GM12878 (cell line): ENCODE results near the gene LBX1. TPM values are rescaled to one million over a fixed set of nuclear protein-coding genes. Genes with fewer than 3 reads are reported as not detected.

Experiments
- ATAC-seq: fragments of 200-7000 bp; cut with Tn5 transposase; 3 replicates; pipeline ENCODE4 v1.9.1; 2020; ENCODE audit warnings: mild to moderate bottlenecking, moderate library complexity
- BruUV-seq: library from RNA; stranded (reverse); fragments of 400-500 nt; replicated peaks from 2 replicates; lab custom pipeline; 2021; lab: Mats Ljungman, UMichigan
- CTCF ChIA-PET: fragments of 300-600 bp; sonication (Branson Sonifier 250); formaldehyde crosslinking; extraction: SDS; loops from one replicate; lab custom pipeline; 2021; ENCODE audit warnings: inconsistent platforms; lab: Yijun Ruan, JAX
- POLR2A ChIA-PET: fragments of 350-600 bp; formaldehyde crosslinking; extraction: SDS; loops from one replicate; lab custom pipeline; 2021; ENCODE audit warnings: inconsistent platforms; lab: Charles Lee
- RAD21 ChIA-PET: fragments of 300-600 bp; sonication (Branson Sonifier 250); formaldehyde crosslinking; loops from one replicate; lab custom pipeline; 2023; ENCODE audit warnings: antibody characterized with exemption; ENCODE audit not compliant: unreplicated experiment; lab: Charles Lee
- SMC1A ChIA-PET: fragments of 300-600 bp; sonication (Branson Sonifier 250); formaldehyde crosslinking; loops from one replicate; lab custom pipeline; 2023; ENCODE audit not compliant: unreplicated experiment, uncharacterized antibody; lab: Charles Lee
- DNase-seq: peaks from one replicate; pipeline ENCODE4 v3.0.0-alpha.2; 2011; ENCODE audit warnings: low read depth, low spot score
- FAIRE-seq: peaks from 3 replicates; lab custom pipeline; 2011; peaks lifted over from hg19 to GRCh38; lab: Jason Lieb, UNC
- H2AFZ ChIP-seq: 2 replicates; pipeline ENCODE4 v1.6.0; 2011; ENCODE audit warnings: low read depth, low read length, control low read depth; ENCODE audit not compliant: control insufficient read depth
- H3K27ac ChIP-seq: 2 replicates; pipeline ENCODE4 v1.5.1; 2011; ENCODE audit warnings: control low read depth; ENCODE audit not compliant: control insufficient read depth, insufficient read depth
- H3K27me3 ChIP-seq, 2 experiments: replicated peaks in 1 of 2; 2 replicates each; pipeline versions ENCODE4 v1.6.0 to v1.6.1; 2011; ENCODE audit warnings: low read length in 1 of 2; ENCODE audit not compliant: control insufficient read depth in 2 of 2, insufficient read depth in 2 of 2
- H3K36me3 ChIP-seq, 2 experiments: 2 replicates each; pipeline ENCODE4 v1.5.1; 2011; ENCODE audit warnings: low read length in 1 of 2; ENCODE audit not compliant: control insufficient read depth in 2 of 2, insufficient read depth in 2 of 2
- H3K4me1 ChIP-seq: 2 replicates; pipeline ENCODE4 v1.6.1; 2011; ENCODE audit warnings: mild to moderate bottlenecking, low read length, moderate library complexity, mixed read lengths; ENCODE audit not compliant: control insufficient read depth, insufficient read depth
- H3K4me2 ChIP-seq: 2 replicates; pipeline ENCODE4 v1.6.0; 2011; ENCODE audit warnings: control low read depth; ENCODE audit not compliant: control insufficient read depth, insufficient read depth
- H3K4me3 ChIP-seq: fragments of 200-600 bp; sonication (generic); 2 replicates; pipeline ENCODE4 v1.5.1; 2016
- H3K79me2 ChIP-seq: 2 replicates; pipeline ENCODE4 v1.6.0; 2011; ENCODE audit warnings: low read length; ENCODE audit not compliant: control insufficient read depth, insufficient read depth
- H3K9ac ChIP-seq: 2 replicates; pipeline ENCODE4 v1.8.0; 2011; ENCODE audit warnings: low read length, control low read depth, mixed read lengths; ENCODE audit not compliant: control insufficient read depth, insufficient read depth
- H3K9me3 ChIP-seq: replicated peaks from 3 replicates; pipeline ENCODE4 v1.5.1; 2011; ENCODE audit warnings: mild to moderate bottlenecking, low read length; ENCODE audit not compliant: control insufficient read depth, insufficient read depth
- H4K20me1 ChIP-seq: 2 replicates; pipeline ENCODE4 v1.6.0; 2011; ENCODE audit not compliant: control insufficient read depth, insufficient read depth
- BACH1 ChIP-seq: fragments of 450-650 bp; IDR thresholded peaks from 2 replicates; pipeline ENCODE4 v1.6.1; 2017; ENCODE audit warnings: mild to moderate bottlenecking, borderline replicate concordance
- BRCA1 ChIP-seq: IDR thresholded peaks from 2 replicates; pipeline ENCODE4 v1.6.1; 2011; ENCODE audit warnings: low read depth, low read length, improper control_type of control experiment
- ETV6 ChIP-seq, 2 experiments: fragments of 450-650 bp in 1 of 2; IDR thresholded peaks in 1 of 2; conservative IDR thresholded peaks in 1 of 2; 2 replicates each; pipeline ENCODE4 v1.6.1; 2014; ENCODE audit warnings: antibody characterized with exemption in 1 of 2, borderline replicate concordance in 1 of 2, low read depth in 1 of 2, mild to moderate bottlenecking in 1 of 2, moderate library complexity in 1 of 2
- FOS ChIP-seq: IDR thresholded peaks from 3 replicates; pipeline ENCODE4 v1.6.1; 2011; ENCODE audit warnings: borderline replicate concordance; ENCODE audit not compliant: insufficient read length; ENCODE audit errors: extremely low read depth
- GABPA ChIP-seq: IDR thresholded peaks from 2 replicates; pipeline ENCODE4 v1.6.1; 2014; ENCODE audit warnings: antibody characterized with exemption, low read depth, mild to moderate bottlenecking, inconsistent platforms
- HCFC1 ChIP-seq: fragments of 150-350 bp; IDR thresholded peaks from 2 replicates; pipeline ENCODE4 v1.6.1; 2014; ENCODE audit warnings: low read length
- HDAC6 ChIP-seq: fragments of 200-600 bp; sonication (generic); IDR thresholded peaks from one replicate; pipeline ENCODE4 v1.8.0; 2017; ENCODE audit warnings: antibody characterized with exemption; ENCODE audit not compliant: unreplicated experiment
- IKZF2 ChIP-seq, 2 experiments: fragments of 450-650 bp; IDR thresholded peaks; 2 replicates each; pipeline ENCODE4 v1.6.1; 2017; ENCODE audit warnings: mild to moderate bottlenecking in 2 of 2, moderate library complexity in 2 of 2
- SIX5 ChIP-seq: IDR thresholded peaks from 2 replicates; pipeline ENCODE4 v1.6.1; 2011; ENCODE audit warnings: mild to moderate bottlenecking, low read depth, low read length, moderate library complexity; ENCODE audit not compliant: severe bottlenecking
- STAT3 ChIP-seq: IDR thresholded peaks from 2 replicates; pipeline ENCODE4 v1.6.1; 2011; ENCODE audit warnings: low read depth, low read length, improper control_type of control experiment
- ZBTB4 ChIP-seq: fragments of 450-650 bp; formaldehyde crosslinking; IDR thresholded peaks from 2 replicates; pipeline ENCODE4 v1.4.0; 2022; ENCODE audit warnings: mild to moderate bottlenecking, moderate library complexity
- ZBTB40 ChIP-seq: fragments of 450-650 bp; IDR thresholded peaks from 2 replicates; pipeline ENCODE4 v1.6.1; 2016; ENCODE audit warnings: mild to moderate bottlenecking, moderate library complexity, borderline replicate concordance
- WGBS: methylation state at CpG from one replicate; pipeline ENCODE4 v1.1.6; 2016; ENCODE audit warnings: low lambda C conversion rate; ENCODE audit not compliant: insufficient replicate concordance, insufficient coverage; ENCODE audit errors: missing lambda C conversion rate; 5-methylcytosine and 5-hydroxymethylcytosine counted together
- in situ Hi-C: fragments of 300-500 bp; cut with MboI; formaldehyde crosslinking; loops from 9 replicates; pipeline ENCODE4 v1.14.3; 2018; ENCODE audit warnings: mixed read lengths
- intact Hi-C: fragments of 100-400 bp; cut with micrococcal nuclease; formaldehyde crosslinking; loops from one replicate; pipeline ENCODE4 v1.14.2; 2022; ENCODE audit not compliant: unreplicated experiment
- polyA plus RNA-seq, 11 experiments: library from polyadenylated mRNA; depleted of rRNA in 4 of 11; unstranded in 6 of 11; stranded (reverse) in 5 of 11; fragments of >200 nt; fragmentation: Nextera tagmentation in 4 of 11; fragmentation: Illumina TruSeq in 1 of 11; extraction: Ambion mirVana in 4 of 11; extraction: Trizol in 1 of 11; gene quantifications; 1 replicate in 1 of 11; 2 replicates in 10 of 11; pipeline versions ENCODE4 v1.2.1 to v1.2.3, GENCODE V29; 2011 to 2016; ENCODE audit warnings: inconsistent platforms in 2 of 11, missing spikeins in 2 of 11, low read depth in 1 of 11
- total RNA-seq, 4 experiments: library from RNA; depleted of rRNA in 3 of 4; stranded (reverse); fragments of >200 nt in 3 of 4; fragmentation: Illumina TruSeq in 1 of 4; extraction: Trizol in 1 of 4; gene quantifications; 2 replicates each; pipeline versions ENCODE4 v1.2.1 to v1.2.3, GENCODE V29; 2013 to 2021
- TF ChIP-seq, protein P1 (sequence below): fragments of 150-350 bp; IDR thresholded peaks from 2 replicates; pipeline ENCODE4 v1.6.1; 2016; ENCODE audit warnings: low read depth, low read length

The LBX1 gene
- total and polyA plus RNA-seq, 10 of the 15 experiments (the other 5 are each of a cell fraction or from before 2014, with no cell fraction given): not detected

- ChIA-PET CTCF (interaction anchor here (0.7 kb wide), 1 partner anchor 43 kb away, joined by 3 read pairs; no protein-coding TSS in a partner anchor), POLR2A (interaction anchor here (0.6 kb wide), 1 partner anchor 108 kb away, joined by 3 read pairs; no protein-coding TSS in a partner anchor), SMC1A (interaction anchor here (1.3 kb wide), 1 partner anchor 15 kb away, joined by 3 read pairs; no protein-coding TSS in a partner anchor), RAD21 (no interaction called here)
- Histone ChIP-seq H3K4me3 (no peak overlapping the region), H4K20me1 (no peaks in the 10 kb centered on the region), H3K9ac (no peak overlapping the region), H3K79me2 (no peaks in the 10 kb centered on the region), H3K4me1 (no peaks in the 10 kb centered on the region), H3K27ac (no peak overlapping the region), H2AFZ (no peak overlapping the region), H3K4me2 (no peak overlapping the region), H3K36me3 (no peaks in the 10 kb centered on the region), H3K27me3 (peaks cover 2 to 3% of the 10 kb centered on the region in 2 experiments; a peak in 3 of 4 replicates), H3K9me3 (no peaks in the 10 kb centered on the region; the same call in 2 of the 3 replicates)
- DNase-seq: no peak
- in situ Hi-C loops (no loop called here), intact Hi-C loops (no loop called here)
- BruUV-seq: no TSS peak
- FAIRE-seq: no peak
- 32% methylated on average over 3 of the region's 4 CpGs for WGBS
- no peak for ATAC-seq
- TF ChIP-seq HCFC1 (no peak), FOS (no peak), ETV6 (conservative IDR thresholded peaks at IDR 0.05 in 1 of 2, IDR thresholded peaks at IDR 0.05 in 1 of 2; ENCODE audit: borderline replicate concordance in 1 of 2, low read depth in 1 of 2) (no peak), IKZF2 (IDR thresholded peaks at IDR 0.05) (no peak), STAT3 (no peak), SIX5 (no peak), ZBTB40 (no peak), ZBTB4 (CRISPR knock-in tag) (no peak), BRCA1 (no peak), GABPA (no peak), BACH1 (no peak), HDAC6 (no peak)
- TF ChIP-seq, protein P1, sequence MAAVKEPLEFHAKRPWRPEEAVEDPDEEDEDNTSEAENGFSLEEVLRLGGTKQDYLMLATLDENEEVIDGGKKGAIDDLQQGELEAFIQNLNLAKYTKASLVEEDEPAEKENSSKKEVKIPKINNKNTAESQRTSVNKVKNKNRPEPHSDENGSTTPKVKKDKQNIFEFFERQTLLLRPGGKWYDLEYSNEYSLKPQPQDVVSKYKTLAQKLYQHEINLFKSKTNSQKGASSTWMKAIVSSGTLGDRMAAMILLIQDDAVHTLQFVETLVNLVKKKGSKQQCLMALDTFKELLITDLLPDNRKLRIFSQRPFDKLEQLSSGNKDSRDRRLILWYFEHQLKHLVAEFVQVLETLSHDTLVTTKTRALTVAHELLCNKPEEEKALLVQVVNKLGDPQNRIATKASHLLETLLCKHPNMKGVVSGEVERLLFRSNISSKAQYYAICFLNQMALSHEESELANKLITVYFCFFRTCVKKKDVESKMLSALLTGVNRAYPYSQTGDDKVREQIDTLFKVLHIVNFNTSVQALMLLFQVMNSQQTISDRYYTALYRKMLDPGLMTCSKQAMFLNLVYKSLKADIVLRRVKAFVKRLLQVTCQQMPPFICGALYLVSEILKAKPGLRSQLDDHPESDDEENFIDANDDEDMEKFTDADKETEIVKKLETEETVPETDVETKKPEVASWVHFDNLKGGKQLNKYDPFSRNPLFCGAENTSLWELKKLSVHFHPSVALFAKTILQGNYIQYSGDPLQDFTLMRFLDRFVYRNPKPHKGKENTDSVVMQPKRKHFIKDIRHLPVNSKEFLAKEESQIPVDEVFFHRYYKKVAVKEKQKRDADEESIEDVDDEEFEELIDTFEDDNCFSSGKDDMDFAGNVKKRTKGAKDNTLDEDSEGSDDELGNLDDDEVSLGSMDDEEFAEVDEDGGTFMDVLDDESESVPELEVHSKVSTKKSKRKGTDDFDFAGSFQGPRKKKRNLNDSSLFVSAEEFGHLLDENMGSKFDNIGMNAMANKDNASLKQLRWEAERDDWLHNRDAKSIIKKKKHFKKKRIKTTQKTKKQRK: no peak
These were observed 28.2 kb upstream of the LBX1 start for GRCh38 chr10:101257491-101257890.
